Loucy (cell line): Measurements from ENCODE around the gene MAP3K21.

Experiments used
- CTCF ChIP-seq: fragments of 200-600 bp; sonication (generic); conservative IDR thresholded peaks from 2 replicates; pipeline ENCODE4 v1.5.1; 2014; ENCODE audit warnings: mild to moderate bottlenecking, antibody characterized with exemption, low read length
- EZH2phosphoT487 ChIP-seq: fragments of 200-600 bp; IDR thresholded peaks from 2 replicates; pipeline ENCODE4 v1.6.1; 2018; ENCODE audit warnings: antibody characterized with exemption, mild to moderate bottlenecking, moderate library complexity, borderline replicate concordance

- TF ChIP-seq CTCF (no peak), EZH2phosphoT487 (no peak)
Observed at GRCh38 chr1:233315718-233316301, 11.7 kb upstream of the MAP3K21 start.
